Muscle of leg (tissue), 11 donors: Measurements from ENCODE around the gene CAMSAP1. TPM values are rescaled to one million over a fixed set of nuclear protein-coding genes. Genes with fewer than 3 reads are reported as not detected.

Experiments used
- DNase-seq: peaks from one replicate; pipeline ENCODE4 v3.0.0; 2013
- H3K27ac ChIP-seq: one replicate; pipeline ENCODE4 v1.5.1; 2013; ENCODE audit warnings: mild to moderate bottlenecking, low read length, control low read depth
- H3K27me3 ChIP-seq: one replicate; pipeline ENCODE4 v1.6.1; 2013; ENCODE audit warnings: low read length; ENCODE audit not compliant: control insufficient read depth, insufficient read depth
- H3K36me3 ChIP-seq: one replicate; pipeline ENCODE4 v1.6.1; 2013; ENCODE audit warnings: low read length; ENCODE audit not compliant: control insufficient read depth, insufficient read depth
- H3K4me1 ChIP-seq: one replicate; pipeline ENCODE4 v1.6.1; 2013; ENCODE audit warnings: low read length; ENCODE audit not compliant: control insufficient read depth, insufficient read depth
- H3K4me3 ChIP-seq: one replicate; pipeline ENCODE4 v1.5.1; 2013; ENCODE audit warnings: low read length, control low read depth
- H3K9me3 ChIP-seq: replicated peaks from 2 replicates; pipeline ENCODE4 v1.6.1; 2013; ENCODE audit warnings: low read depth, low read length; ENCODE audit not compliant: control insufficient read depth
- WGBS: methylation state at CpG from one replicate; pipeline ENCODE4 v1.1.5; 2013; ENCODE audit warnings: missing lambda C conversion rate; ENCODE audit not compliant: insufficient coverage; 5-methylcytosine and 5-hydroxymethylcytosine counted together
- polyA plus RNA-seq, 8 donors: library from polyadenylated mRNA; unstranded; fragments of 120-200 nt; gene quantifications; one replicate each; pipeline versions ENCODE4 v1.2.1 to v1.2.3, GENCODE V29; 2013; ENCODE audit warnings: inconsistent platforms in 1 of 8, low replicate concordance in 1 of 8; ENCODE audit not compliant: insufficient read length in 8 of 8, insufficient read depth in 1 of 8
- total RNA-seq: library from RNA; stranded (reverse); fragments of 120-200 nt; gene quantifications from one replicate; pipeline ENCODE4 v1.2.4, GENCODE V29; 2013

The CAMSAP1 gene
- total and polyA plus RNA-seq, 9 donors: 19.4 to 27.9 (median 24.7) TPM

GRCh38 chr9:135939351-135940265 lies 32.3 kb upstream of the CAMSAP1 start:
- Histone ChIP-seq H3K36me3 (peaks cover 64% of the 10 kb centered on the region), H3K9me3 (no peaks in the 10 kb centered on the region), H3K27me3 (no peaks in the 10 kb centered on the region), H3K4me3 (no peak overlapping the region), H3K4me1 (no peaks in the 10 kb centered on the region), H3K27ac (no peak overlapping the region)
- no peak for DNase-seq
- WGBS: 92% methylated on average over 29 of the region's 33 CpGs

- no peak overlapping the region for H3K4me3 ChIP-seq
- no peaks in the 10 kb centered on the region for H3K27me3 ChIP-seq
- H3K36me3 ChIP-seq: peaks cover 63% of the 10 kb centered on the region
- no peak for DNase-seq
- no peak overlapping the region for H3K27ac ChIP-seq
- no peaks in the 10 kb centered on the region for H3K9me3 ChIP-seq
- H3K4me1 ChIP-seq: no peaks in the 10 kb centered on the region
- 95% methylated on average over 35 of the region's 44 CpGs for WGBS
Observed at GRCh38 chr9:135937521-135938489, 30.5 kb upstream of the CAMSAP1 start.

GRCh38 chr9:135933114-135933513 lies 25.8 kb upstream of the CAMSAP1 start:
- Histone ChIP-seq H3K27ac (no peak overlapping the region), H3K4me1 (no peaks in the 10 kb centered on the region), H3K36me3 (peaks cover 64% of the 10 kb centered on the region), H3K9me3 (no peaks in the 10 kb centered on the region), H3K27me3 (no peaks in the 10 kb centered on the region), H3K4me3 (no peak overlapping the region)
- 91% methylated on average over 12 of the region's 13 CpGs for WGBS
- no peak for DNase-seq

GRCh38 chr9:135932656-135933055 lies 25.3 kb upstream of the CAMSAP1 start:
- WGBS: 99% methylated on average over 14 of the region's 18 CpGs
- H3K27ac ChIP-seq: no peak overlapping the region

GRCh38 chr9:135931349-135931820 lies 24.0 kb upstream of the CAMSAP1 start:
- Histone ChIP-seq H3K9me3 (no peaks in the 10 kb centered on the region), H3K4me3 (no peak overlapping the region), H3K27ac (no peak overlapping the region), H3K4me1 (no peaks in the 10 kb centered on the region), H3K36me3 (peaks cover 56% of the 10 kb centered on the region), H3K27me3 (no peaks in the 10 kb centered on the region)
- 89% methylated on average over 28 of the region's 31 CpGs for WGBS
- no peak for DNase-seq

More at GRCh38 chr9:135932656-135933055, 25.3 kb upstream of the CAMSAP1 start:
- H3K27me3 ChIP-seq: no peaks in the 10 kb centered on the region
- H3K4me1 ChIP-seq: no peaks in the 10 kb centered on the region
- no peak overlapping the region for H3K4me3 ChIP-seq
- H3K9me3 ChIP-seq: no peaks in the 10 kb centered on the region
- DNase-seq: no peak
- peaks cover 60% of the 10 kb centered on the region for H3K36me3 ChIP-seq

GRCh38 chr9:135930446-135931345 lies 23.4 kb upstream of the CAMSAP1 start:
- Histone ChIP-seq H3K36me3 (peaks cover 55% of the 10 kb centered on the region), H3K27ac (no peak overlapping the region), H3K4me1 (no peaks in the 10 kb centered on the region), H3K4me3 (no peak overlapping the region), H3K27me3 (no peaks in the 10 kb centered on the region), H3K9me3 (no peaks in the 10 kb centered on the region)
- no peak for DNase-seq
- WGBS: 93% methylated on average over 31 of the region's 33 CpGs

GRCh38 chr9:135929656-135930445 lies 22.5 kb upstream of the CAMSAP1 start:
- H3K4me3 ChIP-seq: no peak overlapping the region
- H3K27me3 ChIP-seq: no peaks in the 10 kb centered on the region
- WGBS: 87% methylated on average over 19 of the region's 21 CpGs
- DNase-seq: no peak
- no peak overlapping the region for H3K27ac ChIP-seq
- H3K36me3 ChIP-seq: peaks cover 48% of the 10 kb centered on the region
- H3K9me3 ChIP-seq: no peaks in the 10 kb centered on the region
- no peaks in the 10 kb centered on the region for H3K4me1 ChIP-seq

GRCh38 chr9:135928731-135929655 lies 21.6 kb upstream of the CAMSAP1 start:
- Histone ChIP-seq H3K27ac (no peak overlapping the region), H3K4me1 (no peaks in the 10 kb centered on the region), H3K9me3 (no peaks in the 10 kb centered on the region), H3K27me3 (no peaks in the 10 kb centered on the region), H3K4me3 (no peak overlapping the region), H3K36me3 (peaks cover 43% of the 10 kb centered on the region)
- WGBS: 88% methylated on average over 27 of the region's 27 CpGs
- DNase-seq: no peak
